Caco-2 (cell line): ENCODE data around the gene ACKR2. TPM values are rescaled to one million over a fixed set of nuclear protein-coding genes. Genes with fewer than 3 reads are reported as not detected.

ENCODE experiments used
- BruUV-seq: library from RNA; stranded (reverse); fragments of 400-500 nt; replicated peaks from 2 replicates; lab custom pipeline; 2021; lab: Mats Ljungman, UMichigan
- CTCF ChIA-PET: fragments of 300-600 bp; sonication (Branson Sonifier 250); formaldehyde crosslinking; loops from one replicate; lab custom pipeline; 2022; ENCODE audit warnings: antibody characterized with exemption; lab: Charles Lee
- POLR2A ChIA-PET: fragments of 300-600 bp; sonication (Branson Sonifier 250); formaldehyde crosslinking; loops from one replicate; lab custom pipeline; 2022; ENCODE audit warnings: antibody characterized with exemption; lab: Charles Lee
- DNase-seq, 2 experiments: peaks; one replicate each; pipeline versions ENCODE4 v3.0.0 to v3.0.0-alpha.2; 2020 to 2022
- H3K27me3 ChIP-seq: replicated peaks from 2 replicates; pipeline ENCODE4 v1.6.0; 2011; ENCODE audit warnings: low read length; ENCODE audit not compliant: control insufficient read depth, insufficient read depth
- H3K36me3 ChIP-seq: 2 replicates; pipeline ENCODE4 v1.5.1; 2011; ENCODE audit warnings: low read length; ENCODE audit not compliant: control insufficient read depth, insufficient read depth
- H3K4me1 ChIP-seq: fragments of 250-450 bp; sonication (Bioruptor Pico); 2 replicates; pipeline ENCODE4 v1.5.1; 2020; ENCODE audit warnings: mild to moderate bottlenecking
- H3K4me3 ChIP-seq: 2 replicates; pipeline ENCODE4 v1.5.1; 2011; ENCODE audit warnings: low read depth, mild to moderate bottlenecking, control low read depth, low read length
- H3K9me3 ChIP-seq: fragments of 250-450 bp; sonication (Bioruptor Pico); 2 replicates; pipeline ENCODE4 v1.5.1; 2020; ENCODE audit warnings: mild to moderate bottlenecking, moderate library complexity
- H3K27ac Mint-ChIP-seq: one replicate; pipeline ENCODE4 v1.8.0; 2022; ENCODE audit warnings: mixed read lengths; ENCODE audit not compliant: unreplicated experiment
- H3K27me3 Mint-ChIP-seq: one replicate; pipeline ENCODE4 v1.8.0; 2022; ENCODE audit warnings: mixed read lengths; ENCODE audit not compliant: insufficient read depth, unreplicated experiment
- H3K36me3 Mint-ChIP-seq: one replicate; pipeline ENCODE4 v1.8.0; 2022; ENCODE audit warnings: mild to moderate bottlenecking, mixed read lengths; ENCODE audit not compliant: insufficient read depth, unreplicated experiment
- H3K4me1 Mint-ChIP-seq: one replicate; pipeline ENCODE4 v1.8.0; 2022; ENCODE audit warnings: low read depth, mixed read lengths; ENCODE audit not compliant: unreplicated experiment
- H3K4me3 Mint-ChIP-seq: one replicate; pipeline ENCODE4 v1.8.0; 2022; ENCODE audit warnings: mild to moderate bottlenecking, moderate library complexity, mixed read lengths; ENCODE audit not compliant: unreplicated experiment
- H3K9me3 Mint-ChIP-seq: one replicate; pipeline ENCODE4 v1.8.0; 2022; ENCODE audit warnings: mixed read lengths; ENCODE audit not compliant: unreplicated experiment
- CTCF ChIP-seq, 2 experiments: fragments of 200-600 bp in 1 of 2; IDR thresholded peaks; 1 replicate in 1 of 2; 2 replicates in 1 of 2; pipeline versions ENCODE4 v1.5.1 to v1.8.0; 2011 to 2022; ENCODE audit warnings: antibody characterized with exemption in 1 of 2, control low read depth in 1 of 2, inconsistent platforms in 1 of 2, low read depth in 1 of 2, low read length in 1 of 2, mild to moderate bottlenecking in 1 of 2, moderate library complexity in 1 of 2; ENCODE audit not compliant: insufficient read depth in 1 of 2, severe bottlenecking in 1 of 2, unreplicated experiment in 1 of 2
- intact Hi-C: fragments of 100-400 bp; cut with micrococcal nuclease; formaldehyde crosslinking; loops from one replicate; pipeline ENCODE4 v1.10.0; 2022; ENCODE audit not compliant: unreplicated experiment
- total RNA-seq: library from RNA; stranded (reverse); gene quantifications from 2 replicates; pipeline ENCODE4 v1.2.3, GENCODE V29; 2022

The ACKR2 gene
- total RNA-seq, 1 experiment from 2014 or later, result 3.5 TPM

GRCh38 chr3:42786212-42786611 is 23.0 kb upstream of the ACKR2 start:
- CTCF ChIA-PET, result no interaction called here
- POLR2A ChIA-PET, result no interaction called here
- Mint-ChIP-seq H3K27ac (no peak overlapping the region), H3K9me3 (no peaks in the 10 kb centered on the region), H3K27me3 (no peaks in the 10 kb centered on the region), H3K4me3 (no peak overlapping the region), H3K36me3 (peaks cover 64% of the 10 kb centered on the region), H3K4me1 (no peaks in the 10 kb centered on the region)
- H3K36me3 ChIP-seq, result no peaks in the 10 kb centered on the region; the same call in 1 of the 2 replicates
- no peaks in the 10 kb centered on the region for H3K4me1 ChIP-seq
- no peaks in the 10 kb centered on the region for H3K9me3 ChIP-seq
- intact Hi-C loops, result no loop called here
- BruUV-seq, result no TSS peak
- no peak overlapping the region for H3K4me3 ChIP-seq
- TF ChIP-seq CTCF (IDR thresholded peaks at IDR 0.05; ENCODE audit: insufficient read depth in 1 of 2, low read depth in 1 of 2, low read length in 1 of 2, severe bottlenecking in 1 of 2, unreplicated experiment in 1 of 2), result no peak
- H3K27me3 ChIP-seq, result no peaks in the 10 kb centered on the region
- no peak for DNase-seq

GRCh38 chr3:42786631-42787030 is 22.6 kb upstream of the ACKR2 start:
- ChIA-PET CTCF (no interaction called here), POLR2A (no interaction called here)
- intact Hi-C loops, result no loop called here
- no peak for DNase-seq
- Histone ChIP-seq H3K27me3 (no peaks in the 10 kb centered on the region), H3K4me1 (no peaks in the 10 kb centered on the region), H3K4me3 (no peak overlapping the region), H3K36me3 (no peaks in the 10 kb centered on the region; the same call in 1 of the 2 replicates), H3K9me3 (no peaks in the 10 kb centered on the region)
- no peak for TF ChIP-seq CTCF (IDR thresholded peaks at IDR 0.05; ENCODE audit: insufficient read depth in 1 of 2, low read depth in 1 of 2, low read length in 1 of 2, severe bottlenecking in 1 of 2, unreplicated experiment in 1 of 2)
- H3K4me1 Mint-ChIP-seq, result no peaks in the 10 kb centered on the region
- no peaks in the 10 kb centered on the region for H3K27me3 Mint-ChIP-seq
- no peak overlapping the region for H3K4me3 Mint-ChIP-seq
- no TSS peak for BruUV-seq
- H3K36me3 Mint-ChIP-seq, result peaks cover 59% of the 10 kb centered on the region
- no peak overlapping the region for H3K27ac Mint-ChIP-seq
- H3K9me3 Mint-ChIP-seq, result no peaks in the 10 kb centered on the region

GRCh38 chr3:42790714-42791229 is 18.5 kb upstream of the ACKR2 start:
- no peaks in the 10 kb centered on the region; the same call in 1 of the 2 replicates for H3K36me3 ChIP-seq
- no peak for DNase-seq
- H3K4me3 ChIP-seq, result no peak overlapping the region
- H3K4me1 ChIP-seq, result no peaks in the 10 kb centered on the region
- no peak overlapping the region for H3K4me3 Mint-ChIP-seq
- no peak for TF ChIP-seq CTCF (IDR thresholded peaks at IDR 0.05; ENCODE audit: insufficient read depth in 1 of 2, low read depth in 1 of 2, low read length in 1 of 2, severe bottlenecking in 1 of 2, unreplicated experiment in 1 of 2)
- no peaks in the 10 kb centered on the region for H3K27me3 Mint-ChIP-seq
- no peaks in the 10 kb centered on the region for H3K9me3 ChIP-seq
- CTCF ChIA-PET, result no interaction called here
- no TSS peak for BruUV-seq
- no peaks in the 10 kb centered on the region for H3K27me3 ChIP-seq
- intact Hi-C loops, result no loop called here
- no peak overlapping the region for H3K27ac Mint-ChIP-seq
- no peaks in the 10 kb centered on the region for H3K4me1 Mint-ChIP-seq
- POLR2A ChIA-PET, result no interaction called here
- H3K9me3 Mint-ChIP-seq, result no peaks in the 10 kb centered on the region
- peaks cover 71% of the 10 kb centered on the region for H3K36me3 Mint-ChIP-seq
